VCaP (cell line): Measurements from ENCODE around the gene NR1I3.

Source experiments
- H3K27ac ChIP-seq: fragments of 450-650 bp; 2 replicates; pipeline ENCODE4 v1.5.1; 2017
- TF ChIP-seq, protein P1 (sequence below): fragments of 450-650 bp; conservative IDR thresholded peaks from 2 replicates; pipeline ENCODE4 v1.5.1; 2017; ENCODE audit warnings: mild to moderate bottlenecking, moderate library complexity

The NR1I3 gene

DNA sequence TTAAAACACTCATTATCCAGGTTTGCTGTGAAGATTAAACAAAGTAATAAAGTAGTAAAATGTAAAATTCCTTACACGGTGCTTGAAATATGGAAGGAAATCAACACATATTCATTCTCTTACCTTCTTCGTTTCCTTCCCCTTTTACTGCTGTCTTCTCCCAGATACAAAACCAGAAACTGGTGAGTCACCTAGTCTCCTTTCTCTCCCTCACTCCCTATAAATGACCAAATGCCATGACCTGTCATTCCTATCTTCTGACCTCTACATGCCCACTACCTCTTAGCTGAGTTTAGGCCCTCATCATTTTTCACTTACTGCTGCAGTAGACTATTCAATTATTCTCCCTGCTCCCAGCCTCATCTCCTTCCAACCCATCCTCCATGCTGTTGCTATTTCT, 4.3 kb upstream of the NR1I3 start:
- H3K27ac ChIP-seq = no peak overlapping the region
- TF ChIP-seq, protein P1, sequence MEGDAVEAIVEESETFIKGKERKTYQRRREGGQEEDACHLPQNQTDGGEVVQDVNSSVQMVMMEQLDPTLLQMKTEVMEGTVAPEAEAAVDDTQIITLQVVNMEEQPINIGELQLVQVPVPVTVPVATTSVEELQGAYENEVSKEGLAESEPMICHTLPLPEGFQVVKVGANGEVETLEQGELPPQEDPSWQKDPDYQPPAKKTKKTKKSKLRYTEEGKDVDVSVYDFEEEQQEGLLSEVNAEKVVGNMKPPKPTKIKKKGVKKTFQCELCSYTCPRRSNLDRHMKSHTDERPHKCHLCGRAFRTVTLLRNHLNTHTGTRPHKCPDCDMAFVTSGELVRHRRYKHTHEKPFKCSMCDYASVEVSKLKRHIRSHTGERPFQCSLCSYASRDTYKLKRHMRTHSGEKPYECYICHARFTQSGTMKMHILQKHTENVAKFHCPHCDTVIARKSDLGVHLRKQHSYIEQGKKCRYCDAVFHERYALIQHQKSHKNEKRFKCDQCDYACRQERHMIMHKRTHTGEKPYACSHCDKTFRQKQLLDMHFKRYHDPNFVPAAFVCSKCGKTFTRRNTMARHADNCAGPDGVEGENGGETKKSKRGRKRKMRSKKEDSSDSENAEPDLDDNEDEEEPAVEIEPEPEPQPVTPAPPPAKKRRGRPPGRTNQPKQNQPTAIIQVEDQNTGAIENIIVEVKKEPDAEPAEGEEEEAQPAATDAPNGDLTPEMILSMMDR = no peak

DNA sequence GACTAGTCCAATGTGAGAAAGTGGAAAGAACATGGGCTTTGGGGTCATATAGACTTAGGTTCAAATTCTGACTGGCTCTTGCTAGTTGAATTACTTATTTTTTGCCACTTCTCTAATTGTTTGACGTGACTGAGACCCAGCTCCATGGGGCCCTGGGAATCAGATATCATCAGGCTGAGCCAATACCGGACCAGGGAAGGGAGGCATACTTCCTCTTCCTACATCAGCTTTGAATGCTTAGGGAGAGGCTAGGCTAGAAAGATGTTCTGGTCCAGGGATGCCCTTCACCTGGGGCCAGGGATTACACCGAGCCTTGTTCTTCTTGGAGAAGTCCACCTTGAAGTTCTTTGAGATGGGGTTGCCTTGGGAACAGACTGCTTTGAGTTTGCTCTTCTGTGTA, 3.7 kb upstream of the NR1I3 start:
- H3K27ac ChIP-seq = no peak overlapping the region
- TF ChIP-seq, protein P1 = no peak

- H3K27ac ChIP-seq = no peak overlapping the region
- TF ChIP-seq, protein P1 = no peak
These were observed 1.8 kb downstream of the NR1I3 start for GRCh38 chr1:161235957-161236775.

DNA sequence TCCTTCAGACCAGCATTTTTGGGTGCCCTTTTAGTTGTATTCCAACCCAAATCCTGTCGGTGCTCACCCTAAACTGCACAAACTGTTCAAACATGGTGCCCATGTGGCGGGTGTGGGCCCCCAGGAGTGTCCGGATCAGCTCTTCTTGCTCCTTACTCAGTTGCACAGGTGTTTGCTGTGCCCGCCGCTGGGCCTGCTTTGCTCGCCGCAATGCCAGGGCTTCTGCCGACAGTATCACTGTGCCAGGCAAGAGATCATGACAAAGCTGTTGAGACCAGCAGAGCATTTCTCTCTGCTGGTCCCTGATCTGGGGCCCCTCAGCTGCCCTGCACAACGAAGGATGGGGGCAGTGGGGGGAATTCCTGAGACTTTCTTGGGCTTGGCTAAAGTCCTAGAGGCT, 4.9 kb downstream of the NR1I3 start:
- TF ChIP-seq, protein P1 = no peak
- no peak overlapping the region for H3K27ac ChIP-seq

GRCh38 chr1:161230762-161231161, 7.2 kb downstream of the NR1I3 start:
- H3K27ac ChIP-seq = no peak overlapping the region
- TF ChIP-seq, protein P1 = no peak

- H3K27ac ChIP-seq = no peak overlapping the region
- TF ChIP-seq, protein P1 = peak; percentile 45
These were observed 8.1 kb downstream of the NR1I3 start for GRCh38 chr1:161229896-161230295.

GRCh38 chr1:161228032-161228431, 10.0 kb downstream of the NR1I3 start:
- TF ChIP-seq, protein P1 = no peak
- peak overlapping the region; percentile 76 for H3K27ac ChIP-seq
